GM12878 (cell line): ENCODE data around the gene GCK. TPM values are rescaled to one million over a fixed set of nuclear protein-coding genes. Genes with fewer than 3 reads are reported as not detected.

Experiments used
- ATAC-seq: fragments of 200-7000 bp; cut with Tn5 transposase; 3 replicates; pipeline ENCODE4 v1.9.1; 2020; ENCODE audit warnings: mild to moderate bottlenecking, moderate library complexity
- BruUV-seq: library from RNA; stranded (reverse); fragments of 400-500 nt; replicated peaks from 2 replicates; lab custom pipeline; 2021; lab: Mats Ljungman, UMichigan
- CTCF ChIA-PET: fragments of 300-600 bp; sonication (Branson Sonifier 250); formaldehyde crosslinking; extraction: SDS; loops from one replicate; lab custom pipeline; 2021; ENCODE audit warnings: inconsistent platforms; lab: Yijun Ruan, JAX
- POLR2A ChIA-PET: fragments of 350-600 bp; formaldehyde crosslinking; extraction: SDS; loops from one replicate; lab custom pipeline; 2021; ENCODE audit warnings: inconsistent platforms; lab: Charles Lee
- RAD21 ChIA-PET: fragments of 300-600 bp; sonication (Branson Sonifier 250); formaldehyde crosslinking; loops from one replicate; lab custom pipeline; 2023; ENCODE audit warnings: antibody characterized with exemption; ENCODE audit not compliant: unreplicated experiment; lab: Charles Lee
- SMC1A ChIA-PET: fragments of 300-600 bp; sonication (Branson Sonifier 250); formaldehyde crosslinking; loops from one replicate; lab custom pipeline; 2023; ENCODE audit not compliant: unreplicated experiment, uncharacterized antibody; lab: Charles Lee
- DNase-seq: peaks from one replicate; pipeline ENCODE4 v3.0.0-alpha.2; 2011; ENCODE audit warnings: low read depth, low spot score
- FAIRE-seq: peaks from 3 replicates; lab custom pipeline; 2011; peaks lifted over from hg19 to GRCh38; lab: Jason Lieb, UNC
- H2AFZ ChIP-seq: 2 replicates; pipeline ENCODE4 v1.6.0; 2011; ENCODE audit warnings: low read depth, low read length, control low read depth; ENCODE audit not compliant: control insufficient read depth
- H3K27ac ChIP-seq: 2 replicates; pipeline ENCODE4 v1.5.1; 2011; ENCODE audit warnings: control low read depth; ENCODE audit not compliant: control insufficient read depth, insufficient read depth
- H3K27me3 ChIP-seq, 2 experiments: replicated peaks in 1 of 2; 2 replicates each; pipeline versions ENCODE4 v1.6.0 to v1.6.1; 2011; ENCODE audit warnings: low read length in 1 of 2; ENCODE audit not compliant: control insufficient read depth in 2 of 2, insufficient read depth in 2 of 2
- H3K36me3 ChIP-seq, 2 experiments: 2 replicates each; pipeline ENCODE4 v1.5.1; 2011; ENCODE audit warnings: low read length in 1 of 2; ENCODE audit not compliant: control insufficient read depth in 2 of 2, insufficient read depth in 2 of 2
- H3K4me1 ChIP-seq: 2 replicates; pipeline ENCODE4 v1.6.1; 2011; ENCODE audit warnings: mild to moderate bottlenecking, low read length, moderate library complexity, mixed read lengths; ENCODE audit not compliant: control insufficient read depth, insufficient read depth
- H3K4me2 ChIP-seq: 2 replicates; pipeline ENCODE4 v1.6.0; 2011; ENCODE audit warnings: control low read depth; ENCODE audit not compliant: control insufficient read depth, insufficient read depth
- H3K4me3 ChIP-seq: fragments of 200-600 bp; sonication (generic); 2 replicates; pipeline ENCODE4 v1.5.1; 2016
- H3K79me2 ChIP-seq: 2 replicates; pipeline ENCODE4 v1.6.0; 2011; ENCODE audit warnings: low read length; ENCODE audit not compliant: control insufficient read depth, insufficient read depth
- H3K9ac ChIP-seq: 2 replicates; pipeline ENCODE4 v1.8.0; 2011; ENCODE audit warnings: low read length, control low read depth, mixed read lengths; ENCODE audit not compliant: control insufficient read depth, insufficient read depth
- H3K9me3 ChIP-seq: replicated peaks from 3 replicates; pipeline ENCODE4 v1.5.1; 2011; ENCODE audit warnings: mild to moderate bottlenecking, low read length; ENCODE audit not compliant: control insufficient read depth, insufficient read depth
- H4K20me1 ChIP-seq: 2 replicates; pipeline ENCODE4 v1.6.0; 2011; ENCODE audit not compliant: control insufficient read depth, insufficient read depth
- BMI1 ChIP-seq: fragments of 450-650 bp; IDR thresholded peaks from 2 replicates; pipeline ENCODE4 v1.6.1; 2016; ENCODE audit warnings: mild to moderate bottlenecking, moderate library complexity, borderline replicate concordance
- CREB1 ChIP-seq: IDR thresholded peaks from 2 replicates; pipeline ENCODE4 v1.6.1; 2012; ENCODE audit warnings: low read depth, mild to moderate bottlenecking, inconsistent platforms
- ESRRA ChIP-seq: IDR thresholded peaks from 2 replicates; pipeline ENCODE4 v1.6.1; 2012; ENCODE audit warnings: mild to moderate bottlenecking, low read length, improper control_type of control experiment
- FOS ChIP-seq: IDR thresholded peaks from 3 replicates; pipeline ENCODE4 v1.6.1; 2011; ENCODE audit warnings: borderline replicate concordance; ENCODE audit not compliant: insufficient read length; ENCODE audit errors: extremely low read depth
- KDM1A ChIP-seq: fragments of 200-600 bp; sonication (generic); IDR thresholded peaks from 2 replicates; pipeline ENCODE4 v1.6.1; 2016; ENCODE audit warnings: borderline replicate concordance
- MTA2 ChIP-seq: fragments of 450-650 bp; IDR thresholded peaks from 2 replicates; pipeline ENCODE4 v1.6.1; 2016; ENCODE audit warnings: low read depth, mild to moderate bottlenecking, moderate library complexity
- MYC ChIP-seq: IDR thresholded peaks from 2 replicates; pipeline ENCODE4 v1.6.1; 2011; ENCODE audit warnings: mild to moderate bottlenecking, low read length, moderate library complexity, inconsistent platforms; ENCODE audit not compliant: insufficient read depth, insufficient replicate concordance, insufficient read length, severe bottlenecking
- POLR2A ChIP-seq: IDR thresholded peaks from 2 replicates; pipeline ENCODE4 v1.6.1; 2011; ENCODE audit warnings: low read depth, mild to moderate bottlenecking, low read length
- POU2F2 ChIP-seq: IDR thresholded peaks from 3 replicates; pipeline ENCODE4 v1.6.1; 2011; ENCODE audit warnings: low read depth, mild to moderate bottlenecking, low read length, borderline replicate concordance
- RB1 ChIP-seq: fragments of 450-650 bp; formaldehyde crosslinking; IDR thresholded peaks from 2 replicates; pipeline ENCODE4 v1.6.1; 2017; ENCODE audit warnings: mild to moderate bottlenecking, borderline replicate concordance
- SUPT20H ChIP-seq: IDR thresholded peaks from 2 replicates; pipeline ENCODE4 v1.6.1; 2011; ENCODE audit warnings: low read depth, mild to moderate bottlenecking, low read length, moderate library complexity, borderline replicate concordance; ENCODE audit not compliant: control insufficient read depth
- YY1 ChIP-seq: IDR thresholded peaks from 2 replicates; pipeline ENCODE4 v1.6.1; 2011; ENCODE audit warnings: low read depth, mild to moderate bottlenecking, low read length
- ZBED1 ChIP-seq: IDR thresholded peaks from 2 replicates; pipeline ENCODE4 v1.6.1; 2016; ENCODE audit warnings: borderline replicate concordance
- WGBS: methylation state at CpG from one replicate; pipeline ENCODE4 v1.1.6; 2016; ENCODE audit warnings: low lambda C conversion rate; ENCODE audit not compliant: insufficient replicate concordance, insufficient coverage; ENCODE audit errors: missing lambda C conversion rate; 5-methylcytosine and 5-hydroxymethylcytosine counted together
- in situ Hi-C: fragments of 300-500 bp; cut with MboI; formaldehyde crosslinking; loops from 9 replicates; pipeline ENCODE4 v1.14.3; 2018; ENCODE audit warnings: mixed read lengths
- intact Hi-C: fragments of 100-400 bp; cut with micrococcal nuclease; formaldehyde crosslinking; loops from one replicate; pipeline ENCODE4 v1.14.2; 2022; ENCODE audit not compliant: unreplicated experiment
- polyA plus RNA-seq, 11 experiments: library from polyadenylated mRNA; depleted of rRNA in 4 of 11; unstranded in 6 of 11; stranded (reverse) in 5 of 11; fragments of >200 nt; fragmentation: Nextera tagmentation in 4 of 11; fragmentation: Illumina TruSeq in 1 of 11; extraction: Ambion mirVana in 4 of 11; extraction: Trizol in 1 of 11; gene quantifications; 1 replicate in 1 of 11; 2 replicates in 10 of 11; pipeline versions ENCODE4 v1.2.1 to v1.2.3, GENCODE V29; 2011 to 2016; ENCODE audit warnings: inconsistent platforms in 2 of 11, missing spikeins in 2 of 11, low read depth in 1 of 11
- total RNA-seq, 4 experiments: library from RNA; depleted of rRNA in 3 of 4; stranded (reverse); fragments of >200 nt in 3 of 4; fragmentation: Illumina TruSeq in 1 of 4; extraction: Trizol in 1 of 4; gene quantifications; 2 replicates each; pipeline versions ENCODE4 v1.2.1 to v1.2.3, GENCODE V29; 2013 to 2021
- TF ChIP-seq, protein P1 (sequence below): IDR thresholded peaks from 2 replicates; pipeline ENCODE4 v1.6.1; 2012; ENCODE audit warnings: low read depth, low read length, improper control_type of control experiment
- TF ChIP-seq, protein P2 (sequence below): IDR thresholded peaks from 2 replicates; pipeline ENCODE4 v1.6.1; 2011; ENCODE audit warnings: low read depth, mild to moderate bottlenecking, low read length, moderate library complexity, borderline replicate concordance; ENCODE audit errors: extremely low read depth

Gene GCK
- total and polyA plus RNA-seq, 10 of the 15 experiments (the other 5 are each of a cell fraction or from before 2014, with no cell fraction given), result 0.06 to 0.16 TPM; not detected in 8

DNA sequence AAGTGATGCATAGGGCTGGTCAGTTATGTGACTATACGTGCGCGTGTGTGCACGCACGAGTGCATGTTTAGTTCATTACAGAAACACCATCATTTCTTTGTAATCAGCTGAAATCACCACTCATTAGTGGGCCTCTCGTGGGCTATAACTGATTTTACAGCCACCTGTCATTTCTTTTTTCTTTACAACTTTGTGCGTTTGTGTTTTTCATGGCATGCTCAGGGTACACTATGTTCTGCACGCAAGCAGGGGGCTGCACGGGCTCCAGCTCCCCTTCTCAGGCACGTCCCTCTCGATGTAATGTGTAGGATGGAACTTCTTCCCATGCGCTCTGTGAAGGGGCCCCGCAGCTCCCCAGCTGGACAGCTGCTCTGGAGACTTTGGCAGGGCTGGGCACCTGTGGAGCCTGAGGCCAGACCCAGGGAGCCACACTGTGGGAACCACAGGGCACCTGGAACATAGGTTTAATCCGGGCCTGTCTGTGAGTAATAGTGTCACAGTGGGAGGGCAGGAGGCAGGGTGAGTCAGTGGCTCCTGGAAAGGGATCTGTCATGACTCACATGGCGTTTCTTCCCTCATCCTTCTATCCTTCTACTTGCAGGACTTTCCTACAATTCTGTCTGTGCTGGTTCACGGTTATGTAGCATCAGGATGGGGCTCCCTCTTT, 4.9 kb downstream of the GCK start:
- no TSS peak for BruUV-seq
- H3K9ac ChIP-seq, result no peak overlapping the region
- H3K36me3 ChIP-seq, result no peaks in the 10 kb centered on the region
- no peaks in the 10 kb centered on the region for H4K20me1 ChIP-seq
- no peak overlapping the region for H2AFZ ChIP-seq
- no peaks in the 10 kb centered on the region for H3K4me1 ChIP-seq
- intact Hi-C loops, result no loop called here
- ChIA-PET RAD21 (no interaction called here), POLR2A (no interaction called here), CTCF (no interaction called here), SMC1A (no interaction called here)
- no peak overlapping the region for H3K4me3 ChIP-seq
- H3K4me2 ChIP-seq, result no peak overlapping the region
- H3K79me2 ChIP-seq, result no peaks in the 10 kb centered on the region
- FAIRE-seq, result no peak
- 47% methylated on average over 16 of the region's 16 CpGs for WGBS
- no peak for DNase-seq
- H3K27ac ChIP-seq, result no peak overlapping the region
- H3K9me3 ChIP-seq, result no peaks in the 10 kb centered on the region; the same call in 2 of the 3 replicates
- no peak for ATAC-seq
- in situ Hi-C loops, result no loop called here
- TF ChIP-seq YY1 (no peak), RB1 (no peak), MTA2 (no peak), FOS (no peak), POLR2A (no peak), POU2F2 (no peak), MYC (no peak), BMI1 (no peak), KDM1A (no peak), SUPT20H (no peak), CREB1 (no peak), ESRRA (no peak), ZBED1 (no peak)
- TF ChIP-seq, protein P1, sequence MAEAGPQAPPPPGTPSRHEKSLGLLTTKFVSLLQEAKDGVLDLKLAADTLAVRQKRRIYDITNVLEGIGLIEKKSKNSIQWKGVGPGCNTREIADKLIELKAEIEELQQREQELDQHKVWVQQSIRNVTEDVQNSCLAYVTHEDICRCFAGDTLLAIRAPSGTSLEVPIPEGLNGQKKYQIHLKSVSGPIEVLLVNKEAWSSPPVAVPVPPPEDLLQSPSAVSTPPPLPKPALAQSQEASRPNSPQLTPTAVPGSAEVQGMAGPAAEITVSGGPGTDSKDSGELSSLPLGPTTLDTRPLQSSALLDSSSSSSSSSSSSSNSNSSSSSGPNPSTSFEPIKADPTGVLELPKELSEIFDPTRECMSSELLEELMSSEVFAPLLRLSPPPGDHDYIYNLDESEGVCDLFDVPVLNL, result no peak
- TF ChIP-seq, protein P2, sequence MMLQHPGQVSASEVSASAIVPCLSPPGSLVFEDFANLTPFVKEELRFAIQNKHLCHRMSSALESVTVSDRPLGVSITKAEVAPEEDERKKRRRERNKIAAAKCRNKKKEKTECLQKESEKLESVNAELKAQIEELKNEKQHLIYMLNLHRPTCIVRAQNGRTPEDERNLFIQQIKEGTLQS, result no peak
- peaks cover 0 to 1% of the 10 kb centered on the region in 2 experiments; a peak in 2 of 4 replicates for H3K27me3 ChIP-seq
